ENCODE data around the gene GSC2.

GSC2 gene

DNA sequence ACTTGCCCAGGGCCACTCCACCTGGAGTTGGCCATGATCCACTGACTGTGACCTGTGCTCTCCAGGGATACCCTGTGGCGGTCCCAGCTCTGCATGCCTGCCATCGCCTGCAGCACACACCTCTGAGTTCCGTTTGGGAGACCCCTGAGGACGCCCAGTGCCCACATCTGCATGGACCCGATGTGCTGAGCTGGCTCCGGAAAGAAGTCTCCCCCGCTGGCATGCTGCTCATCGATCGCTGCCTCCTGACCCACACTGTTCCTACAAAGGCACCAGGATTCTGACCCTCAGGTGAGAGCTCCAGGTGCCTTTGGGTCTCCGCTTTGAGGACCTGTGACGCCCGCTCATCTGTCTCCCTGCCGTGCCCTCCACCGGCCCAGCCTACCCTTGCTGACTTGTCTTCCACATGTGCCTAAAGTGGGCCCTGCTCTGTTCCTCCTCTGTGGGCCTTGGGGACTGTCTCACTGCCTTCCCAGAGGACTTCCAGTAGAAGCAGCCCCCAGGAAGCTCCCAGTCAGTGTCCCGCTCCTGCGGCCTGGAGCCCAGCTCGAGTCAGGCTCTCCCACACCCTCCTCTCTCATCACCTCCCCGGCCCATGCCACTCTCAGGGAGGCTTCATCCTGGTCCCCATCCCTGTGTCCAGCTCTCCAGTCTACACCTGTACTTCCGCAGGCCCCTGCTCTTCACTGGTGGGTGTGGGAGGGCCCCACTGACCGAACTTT, 34.3 kb upstream of the GSC2 start:
- no peak overlapping the region for H3K4me3 ChIP-seq (ENCODE audit: low read depth in 1 of 2, low read length in 2 of 2)
- no peak overlapping the region for H3K27ac ChIP-seq (ENCODE audit: low read depth, low read length)
- H3K9ac ChIP-seq (ENCODE audit: low read depth in 1 of 2, low read length in 2 of 2), result no peak overlapping the region
- H3K36me3 ChIP-seq (ENCODE audit: control insufficient read depth in 1 of 2, insufficient read depth in 2 of 2, low read length in 2 of 2), result no peaks in the 10 kb centered on the region
- peaks cover 4 to 6% of the 10 kb centered on the region in 2 donors for H3K4me1 ChIP-seq (ENCODE audit: control insufficient read depth in 1 of 2, insufficient read depth in 2 of 2, low read length in 2 of 2)
- H3K27me3 ChIP-seq (ENCODE audit: control insufficient read depth in 1 of 2, insufficient read depth in 2 of 2, low read length in 2 of 2), result no peaks in the 10 kb centered on the region
- H3K9me3 ChIP-seq (ENCODE audit: control insufficient read depth in 1 of 2, low read length in 2 of 2), result no peaks in the 10 kb centered on the region

DNA sequence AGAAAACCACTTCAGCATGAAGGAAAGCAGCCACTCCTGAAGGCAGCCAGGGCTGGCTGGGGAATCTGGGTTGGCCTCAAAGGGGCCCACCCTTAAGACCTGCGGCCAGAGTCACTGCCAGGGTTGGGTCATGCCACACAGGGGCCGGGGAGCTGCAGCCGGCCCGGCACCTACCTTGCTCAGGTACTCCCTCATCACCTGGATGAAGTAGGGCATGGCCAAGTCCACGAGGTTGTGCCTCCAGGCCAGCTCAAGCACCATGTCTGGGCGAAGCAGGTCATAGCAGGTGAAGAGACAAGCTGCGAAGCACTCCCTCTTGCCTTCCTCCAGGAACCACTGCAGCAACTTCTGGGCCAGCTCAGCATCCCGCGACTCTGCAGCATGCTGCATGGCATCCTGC, 33.1 kb upstream of the GSC2 start:
- no peak overlapping the region for H3K27ac ChIP-seq (ENCODE audit: low read depth, low read length)
- H3K4me3 ChIP-seq (ENCODE audit: low read depth in 1 of 2, low read length in 2 of 2), result no peak overlapping the region
- no peaks in the 10 kb centered on the region for H3K27me3 ChIP-seq (ENCODE audit: control insufficient read depth in 1 of 2, insufficient read depth in 2 of 2, low read length in 2 of 2)
- no peaks in the 10 kb centered on the region for H3K9me3 ChIP-seq (ENCODE audit: control insufficient read depth in 1 of 2, low read length in 2 of 2)
- H3K9ac ChIP-seq (ENCODE audit: low read depth in 1 of 2, low read length in 2 of 2), result no peak overlapping the region
- no peaks in the 10 kb centered on the region for H3K36me3 ChIP-seq (ENCODE audit: control insufficient read depth in 1 of 2, insufficient read depth in 2 of 2, low read length in 2 of 2)
- H3K4me1 ChIP-seq (ENCODE audit: control insufficient read depth in 1 of 2, insufficient read depth in 2 of 2, low read length in 2 of 2), result peaks cover 6 to 9% of the 10 kb centered on the region in 2 donors

DNA sequence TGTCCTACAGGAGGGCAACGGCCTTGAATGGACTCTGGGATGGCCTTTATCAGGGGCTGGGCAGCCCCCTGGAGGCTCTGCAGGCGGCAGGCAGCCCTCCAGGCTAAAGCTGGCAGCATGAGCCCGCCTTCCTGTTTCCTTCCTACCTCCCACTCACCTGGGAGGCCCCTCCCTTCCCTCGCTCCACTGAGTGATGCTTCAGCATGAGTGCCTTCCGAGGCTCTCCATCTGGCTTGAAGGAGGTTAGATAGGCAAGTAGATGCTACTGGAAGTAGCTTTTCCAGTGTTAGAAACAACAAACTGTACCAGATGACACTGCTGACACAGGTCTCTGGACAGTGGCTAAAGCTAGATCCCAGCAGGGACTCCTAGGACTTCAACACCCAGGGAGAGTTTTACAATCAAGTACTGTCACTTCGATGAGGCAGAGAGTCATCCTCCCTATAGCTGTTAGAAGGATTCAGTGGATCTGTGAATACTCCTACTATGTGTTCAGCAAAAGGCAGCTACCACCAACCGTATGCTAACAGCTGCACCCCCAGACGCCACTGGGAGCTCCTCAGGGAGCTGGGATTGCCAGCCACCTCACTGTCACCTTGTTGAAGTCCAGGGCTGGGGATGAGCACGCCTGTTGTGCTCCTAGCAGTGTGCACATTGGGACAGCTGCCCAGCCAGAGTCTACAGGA, 32.5 kb upstream of the GSC2 start:
- H3K9ac ChIP-seq (ENCODE audit: low read depth in 1 of 2, low read length in 2 of 2), result no peak overlapping the region
- H3K4me3 ChIP-seq (ENCODE audit: low read depth in 1 of 2, low read length in 2 of 2), result no peak overlapping the region
- H3K36me3 ChIP-seq (ENCODE audit: control insufficient read depth in 1 of 2, insufficient read depth in 2 of 2, low read length in 2 of 2), result no peaks in the 10 kb centered on the region
- no peaks in the 10 kb centered on the region for H3K9me3 ChIP-seq (ENCODE audit: control insufficient read depth in 1 of 2, low read length in 2 of 2)
- peaks cover 6 to 10% of the 10 kb centered on the region in 2 donors for H3K4me1 ChIP-seq (ENCODE audit: control insufficient read depth in 1 of 2, insufficient read depth in 2 of 2, low read length in 2 of 2)
- H3K27me3 ChIP-seq (ENCODE audit: control insufficient read depth in 1 of 2, insufficient read depth in 2 of 2, low read length in 2 of 2), result no peaks in the 10 kb centered on the region
- no peak overlapping the region for H3K27ac ChIP-seq (ENCODE audit: low read depth, low read length)

DNA sequence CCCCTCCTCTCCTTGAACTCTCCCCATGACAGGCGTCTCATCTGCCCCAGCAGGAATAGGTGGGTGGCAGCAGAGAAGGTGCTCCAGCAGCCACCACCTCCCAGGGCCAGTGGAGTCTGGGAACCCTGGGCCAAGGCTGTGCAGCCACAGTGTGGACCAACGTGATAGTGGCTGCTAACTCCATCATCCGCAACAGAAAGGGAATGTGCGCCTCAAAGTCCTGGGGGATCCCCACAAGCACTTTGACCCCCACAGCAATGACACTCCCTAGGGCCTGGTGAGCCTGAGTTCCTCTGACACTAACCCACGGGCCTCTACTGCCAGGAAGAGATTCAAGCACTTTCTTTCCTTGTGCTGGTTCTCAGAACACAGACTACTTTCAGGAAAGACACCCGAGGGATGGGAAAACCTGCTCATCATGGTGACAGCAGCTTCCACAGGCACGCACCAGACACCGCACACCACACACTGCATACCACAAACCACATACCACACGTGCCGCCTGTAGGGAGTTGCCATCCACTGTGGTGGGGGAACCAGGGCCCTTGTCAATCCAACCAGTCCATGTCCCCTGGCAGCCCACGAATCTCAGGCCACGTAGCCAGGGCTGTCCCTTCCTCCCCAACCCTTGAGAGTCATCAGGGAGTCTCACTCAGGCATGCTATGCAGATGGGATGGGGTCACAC, 31.8 kb upstream of the GSC2 start:
- no peak overlapping the region for H3K4me3 ChIP-seq (ENCODE audit: low read depth in 1 of 2, low read length in 2 of 2)
- no peaks in the 10 kb centered on the region for H3K36me3 ChIP-seq (ENCODE audit: control insufficient read depth in 1 of 2, insufficient read depth in 2 of 2, low read length in 2 of 2)
- H3K9me3 ChIP-seq (ENCODE audit: control insufficient read depth in 1 of 2, low read length in 2 of 2), result no peaks in the 10 kb centered on the region
- no peak overlapping the region for H3K27ac ChIP-seq (ENCODE audit: low read depth, low read length)
- no peaks in the 10 kb centered on the region for H3K27me3 ChIP-seq (ENCODE audit: control insufficient read depth in 1 of 2, insufficient read depth in 2 of 2, low read length in 2 of 2)
- peaks cover 7 to 17% of the 10 kb centered on the region in 2 donors for H3K4me1 ChIP-seq (ENCODE audit: control insufficient read depth in 1 of 2, insufficient read depth in 2 of 2, low read length in 2 of 2)
- H3K9ac ChIP-seq (ENCODE audit: low read depth in 1 of 2, low read length in 2 of 2), result no peak overlapping the region

DNA sequence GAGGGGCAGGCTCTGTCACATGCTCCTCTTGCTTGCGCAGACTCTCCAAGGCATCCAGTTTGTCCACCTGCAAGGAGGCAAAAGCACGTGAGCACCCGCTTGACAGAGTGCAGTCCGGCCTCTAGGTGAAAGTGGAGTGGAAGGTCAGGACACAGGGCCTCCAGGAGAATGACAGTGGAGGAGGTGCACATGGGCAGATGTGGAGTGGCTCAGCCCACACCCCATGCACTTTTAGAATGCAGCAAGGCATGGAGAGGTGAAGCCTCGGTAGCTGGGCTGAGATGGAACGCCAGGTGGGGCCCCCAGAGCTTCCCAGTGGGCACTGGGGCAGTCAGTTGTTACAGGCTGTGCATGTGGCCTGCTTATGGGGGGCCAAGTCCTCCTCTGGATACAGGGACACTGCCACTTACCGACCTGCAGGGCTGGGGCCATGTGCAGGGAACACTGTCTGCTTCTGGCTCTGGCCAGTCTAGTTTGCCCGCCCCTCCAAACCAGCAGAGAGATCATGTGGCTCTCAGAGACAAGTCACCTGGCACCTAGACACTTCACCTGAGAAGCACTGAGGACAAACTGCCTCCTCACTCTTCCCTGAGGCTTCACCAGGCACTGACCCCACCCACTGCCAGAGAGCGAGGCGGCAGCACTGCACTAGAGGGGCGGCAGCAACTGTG, 30.8 kb upstream of the GSC2 start:
- no peak overlapping the region for H3K27ac ChIP-seq (ENCODE audit: low read depth, low read length)
- peaks cover 12 to 21% of the 10 kb centered on the region in 2 donors for H3K4me1 ChIP-seq (ENCODE audit: control insufficient read depth in 1 of 2, insufficient read depth in 2 of 2, low read length in 2 of 2)
- H3K9me3 ChIP-seq (ENCODE audit: control insufficient read depth in 1 of 2, low read length in 2 of 2), result no peaks in the 10 kb centered on the region
- H3K27me3 ChIP-seq (ENCODE audit: control insufficient read depth in 1 of 2, insufficient read depth in 2 of 2, low read length in 2 of 2), result no peaks in the 10 kb centered on the region
- no peak overlapping the region for H3K4me3 ChIP-seq (ENCODE audit: low read depth in 1 of 2, low read length in 2 of 2)
- peaks cover 0 to 6% of the 10 kb centered on the region in 2 donors for H3K36me3 ChIP-seq (ENCODE audit: control insufficient read depth in 1 of 2, insufficient read depth in 2 of 2, low read length in 2 of 2)
- no peak overlapping the region for H3K9ac ChIP-seq (ENCODE audit: low read depth in 1 of 2, low read length in 2 of 2)

DNA sequence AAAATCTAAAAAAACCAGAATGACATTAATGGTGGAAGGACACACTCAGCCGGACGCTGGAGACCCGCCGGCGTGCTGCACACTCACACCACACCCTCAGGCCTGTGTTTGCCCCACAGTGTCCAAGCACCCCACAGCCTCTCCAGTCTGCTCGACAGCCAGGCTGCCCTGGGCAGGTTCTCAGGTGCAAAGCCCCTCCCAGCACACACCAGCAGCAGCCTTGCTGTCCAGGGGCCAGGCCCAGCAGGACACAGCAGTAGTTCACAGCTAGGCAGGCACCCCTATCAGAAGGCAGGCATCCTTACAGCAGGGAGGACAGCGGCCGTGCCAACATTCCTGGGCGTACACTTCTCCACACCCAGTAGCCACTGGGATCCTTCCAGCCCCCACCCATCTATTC, 30.1 kb upstream of the GSC2 start:
- H3K27ac ChIP-seq (ENCODE audit: low read depth, low read length), result no peak overlapping the region

DNA sequence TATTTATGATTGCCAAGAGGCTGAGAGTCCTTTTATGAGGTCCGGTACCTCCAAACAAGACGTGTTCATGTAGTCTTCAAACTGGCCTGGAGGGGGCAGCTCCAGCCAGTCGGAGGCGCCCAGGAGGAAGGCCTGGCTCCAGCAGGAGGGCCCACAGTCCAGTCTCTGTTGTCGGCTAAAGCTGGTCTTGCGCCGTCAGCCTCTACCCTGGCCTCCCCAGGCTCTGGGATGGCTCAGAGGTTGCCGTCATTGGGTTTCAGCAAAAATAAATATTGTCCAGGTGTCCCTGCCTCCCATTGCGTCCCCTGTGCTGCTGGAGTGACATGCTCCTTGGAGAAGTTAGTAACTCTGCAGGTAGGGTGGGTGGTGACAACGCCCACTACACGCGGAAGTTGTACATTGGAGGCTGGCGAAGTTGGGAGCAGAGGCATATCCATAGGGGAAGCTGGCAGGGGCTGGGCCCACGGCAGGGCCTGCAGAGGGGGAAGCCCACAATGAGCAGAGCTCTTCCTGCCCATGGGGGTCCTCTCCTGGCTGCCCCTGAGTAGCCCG, 29.5 kb upstream of the GSC2 start:
- H3K9me3 ChIP-seq (ENCODE audit: control insufficient read depth in 1 of 2, low read length in 2 of 2), result no peaks in the 10 kb centered on the region
- H3K36me3 ChIP-seq (ENCODE audit: control insufficient read depth in 1 of 2, insufficient read depth in 2 of 2, low read length in 2 of 2), result peaks cover 0 to 14% of the 10 kb centered on the region in 2 donors
- peaks cover 12 to 33% of the 10 kb centered on the region in 2 donors for H3K4me1 ChIP-seq (ENCODE audit: control insufficient read depth in 1 of 2, insufficient read depth in 2 of 2, low read length in 2 of 2)
- peak overlapping the region; percentile 65 to 76 for H3K4me3 ChIP-seq (ENCODE audit: low read depth in 1 of 2, low read length in 2 of 2)
- no peaks in the 10 kb centered on the region for H3K27me3 ChIP-seq (ENCODE audit: control insufficient read depth in 1 of 2, insufficient read depth in 2 of 2, low read length in 2 of 2)
- peak overlapping the region; percentile 61 to 63 for H3K9ac ChIP-seq (ENCODE audit: low read depth in 1 of 2, low read length in 2 of 2)
- no peak overlapping the region for H3K27ac ChIP-seq (ENCODE audit: low read depth, low read length)

More for the DNA sequence above, 30.1 kb upstream of the GSC2 start:
- Histone ChIP-seq H3K9me3 (ENCODE audit: control insufficient read depth in 1 of 2, low read length in 2 of 2) (no peaks in the 10 kb centered on the region), H3K9ac (ENCODE audit: low read depth in 1 of 2, low read length in 2 of 2) (no peak overlapping the region), H3K4me1 (ENCODE audit: control insufficient read depth in 1 of 2, insufficient read depth in 2 of 2, low read length in 2 of 2) (peaks cover 12 to 26% of the 10 kb centered on the region in 2 donors), H3K36me3 (ENCODE audit: control insufficient read depth in 1 of 2, insufficient read depth in 2 of 2, low read length in 2 of 2) (peaks cover 0 to 12% of the 10 kb centered on the region in 2 donors), H3K27me3 (ENCODE audit: control insufficient read depth in 1 of 2, insufficient read depth in 2 of 2, low read length in 2 of 2) (no peaks in the 10 kb centered on the region), H3K4me3 (ENCODE audit: low read depth in 1 of 2, low read length in 2 of 2) (no peak overlapping the region)

DNA sequence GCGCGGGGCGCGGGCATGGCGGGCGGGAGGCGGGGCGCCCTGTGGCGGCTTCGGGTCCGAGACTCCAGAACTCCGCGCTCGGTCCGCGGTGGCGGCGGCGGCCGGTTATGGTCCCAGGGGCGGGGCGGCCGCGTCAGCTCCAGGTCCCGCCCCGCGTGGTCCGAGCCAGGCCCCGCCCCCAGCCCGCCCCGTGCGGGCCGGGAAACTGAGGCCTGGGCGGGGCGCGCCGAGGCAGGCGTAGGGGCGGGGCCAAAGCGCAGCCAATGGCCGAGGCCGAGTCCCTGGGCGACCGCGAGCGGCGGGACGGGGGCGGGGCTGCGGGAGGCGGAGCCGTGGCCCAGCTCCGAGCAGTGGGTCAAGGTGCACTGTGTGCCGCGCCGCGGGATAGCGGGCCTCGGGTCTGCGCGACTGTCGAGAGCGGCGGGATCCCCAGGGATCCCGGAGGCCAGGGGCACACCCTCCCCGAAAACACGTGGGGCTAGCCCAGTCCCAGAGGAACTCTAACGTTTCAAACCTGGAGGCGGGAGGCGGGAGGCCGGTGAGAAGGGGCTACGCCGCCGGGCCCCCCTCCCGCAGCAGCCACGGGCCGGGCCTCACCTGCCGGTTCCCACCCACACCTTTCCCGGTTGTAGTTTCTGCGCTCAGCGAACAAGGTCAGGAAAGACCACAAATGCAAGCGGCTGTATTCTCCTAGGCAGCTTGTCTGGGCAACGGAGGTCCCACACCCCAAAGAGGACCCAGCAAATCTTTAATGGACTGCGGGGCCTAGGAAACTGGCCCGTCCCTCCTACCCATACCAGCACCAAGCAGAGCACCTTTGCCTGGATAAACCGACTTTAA, 28.8 kb upstream of the GSC2 start, which contains the start of gene SLC25A1:
Gene SLC25A1 (minus strand): TSS at position 80 of the 840 bp plus-strand sequence. CDS start 63 bp downstream, at position 17.
- H3K27me3 ChIP-seq (ENCODE audit: control insufficient read depth in 1 of 2, insufficient read depth in 2 of 2, low read length in 2 of 2), result no peaks in the 10 kb centered on the region

DNA sequence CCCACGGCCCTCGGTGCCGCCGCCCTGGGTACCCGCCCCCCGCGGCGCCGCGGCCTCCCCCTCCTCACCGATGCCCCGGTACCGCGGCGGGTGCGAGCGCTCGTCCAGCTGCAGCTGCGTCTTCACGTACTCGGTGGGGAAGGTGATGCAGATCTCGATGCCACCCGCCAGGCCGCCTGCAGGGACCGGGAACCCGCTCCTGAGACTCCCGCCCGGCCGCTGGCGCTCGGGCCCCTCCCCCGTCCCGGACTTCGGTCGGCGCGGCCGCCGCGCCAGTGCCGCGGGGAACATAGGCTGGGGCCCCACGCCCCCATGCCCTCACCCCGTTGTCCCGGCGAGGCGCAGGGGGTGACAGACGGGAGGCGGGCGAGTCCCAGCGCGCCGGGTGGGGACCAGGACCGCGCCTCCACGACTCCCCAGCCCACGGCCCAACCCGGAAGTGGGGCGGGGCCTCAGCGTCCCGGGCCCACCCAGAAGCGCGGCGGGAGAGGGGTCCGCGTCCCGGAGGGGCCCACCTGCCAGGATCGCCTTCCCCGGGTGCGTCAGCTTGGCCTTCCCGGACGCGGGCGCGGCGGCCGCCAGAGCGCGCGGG, 28.1 kb upstream of the GSC2 start:
- Histone ChIP-seq H3K36me3 (ENCODE audit: control insufficient read depth in 1 of 2, insufficient read depth in 2 of 2, low read length in 2 of 2) (peaks cover 0 to 14% of the 10 kb centered on the region in 2 donors), H3K27me3 (ENCODE audit: control insufficient read depth in 1 of 2, insufficient read depth in 2 of 2, low read length in 2 of 2) (no peaks in the 10 kb centered on the region), H3K4me3 (ENCODE audit: low read depth in 1 of 2, low read length in 2 of 2) (peak overlapping the region; percentile 67 to 76), H3K9me3 (ENCODE audit: control insufficient read depth in 1 of 2, low read length in 2 of 2) (no peaks in the 10 kb centered on the region), H3K9ac (ENCODE audit: low read depth in 1 of 2, low read length in 2 of 2) (peak overlapping the region; percentile 59 to 75), H3K4me1 (ENCODE audit: control insufficient read depth in 1 of 2, insufficient read depth in 2 of 2, low read length in 2 of 2) (peaks cover 26 to 47% of the 10 kb centered on the region in 2 donors), H3K27ac (ENCODE audit: low read depth, low read length) (peak overlapping the region; percentile 84)

More for the DNA sequence above, 28.8 kb upstream of the GSC2 start, which contains the start of gene SLC25A1:
- H3K36me3 ChIP-seq (ENCODE audit: control insufficient read depth in 1 of 2, insufficient read depth in 2 of 2, low read length in 2 of 2), result peaks cover 0 to 14% of the 10 kb centered on the region in 2 donors
- peaks cover 19 to 40% of the 10 kb centered on the region in 2 donors for H3K4me1 ChIP-seq (ENCODE audit: control insufficient read depth in 1 of 2, insufficient read depth in 2 of 2, low read length in 2 of 2)
- peak within 1 kb of the TSS; percentile 84 for H3K27ac ChIP-seq (ENCODE audit: low read depth, low read length)
- no peaks in the 10 kb centered on the region for H3K9me3 ChIP-seq (ENCODE audit: control insufficient read depth in 1 of 2, low read length in 2 of 2)
- peak within 1 kb of the TSS; percentile 76 for H3K4me3 ChIP-seq (ENCODE audit: low read depth in 1 of 2, low read length in 2 of 2)
- H3K9ac ChIP-seq (ENCODE audit: low read depth in 1 of 2, low read length in 2 of 2), result peak within 1 kb of the TSS; percentile 63 to 75

Measured in duodenal mucosa (tissue), 2 donors.